ENCODE measurements around the gene ITM2C.

The ITM2C gene, protein sequence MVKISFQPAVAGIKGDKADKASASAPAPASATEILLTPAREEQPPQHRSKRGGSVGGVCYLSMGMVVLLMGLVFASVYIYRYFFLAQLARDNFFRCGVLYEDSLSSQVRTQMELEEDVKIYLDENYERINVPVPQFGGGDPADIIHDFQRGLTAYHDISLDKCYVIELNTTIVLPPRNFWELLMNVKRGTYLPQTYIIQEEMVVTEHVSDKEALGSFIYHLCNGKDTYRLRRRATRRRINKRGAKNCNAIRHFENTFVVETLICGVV

DNA sequence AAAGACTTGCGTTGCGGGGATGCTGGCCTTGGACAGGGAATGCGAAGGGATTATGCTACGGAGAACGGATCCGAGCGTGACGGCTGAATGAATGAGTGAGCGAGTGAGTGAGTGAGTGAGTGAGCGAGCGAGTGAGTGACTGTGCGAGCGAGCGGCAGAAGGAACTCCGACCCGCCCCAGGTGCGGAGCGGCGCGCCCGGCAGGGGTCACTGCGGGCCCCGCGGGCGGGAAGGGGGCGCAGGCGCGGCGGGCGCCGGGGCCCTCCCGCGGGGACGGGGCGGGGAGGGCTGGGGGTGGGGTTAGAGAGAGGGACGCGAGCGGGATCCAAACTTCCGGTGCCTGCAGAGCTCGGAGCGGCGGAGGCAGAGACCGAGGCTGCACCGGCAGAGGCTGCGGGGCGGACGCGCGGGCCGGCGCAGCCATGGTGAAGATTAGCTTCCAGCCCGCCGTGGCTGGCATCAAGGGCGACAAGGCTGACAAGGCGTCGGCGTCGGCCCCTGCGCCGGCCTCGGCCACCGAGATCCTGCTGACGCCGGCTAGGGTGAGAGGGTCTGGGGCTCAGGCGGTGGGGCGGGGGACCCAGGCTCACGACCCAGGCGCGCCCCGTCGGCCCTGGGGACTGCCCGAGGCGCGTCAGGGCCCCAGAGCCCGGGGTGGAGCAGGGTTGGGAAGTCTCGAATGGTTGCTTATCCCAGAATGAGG is at the start of gene ITM2C:
TSS of gene ITM2C (plus strand) at position 338 of the 702 bp plus-strand sequence. CDS start at position 422, 84 bp downstream.
- no peaks in the 10 kb centered on the region for H3K9me3 Mint-ChIP-seq
- DNase-seq (ENCODE audit: low spot score in 2 of 2) (peak in 1 of 2 donors; percentile 52), ATAC-seq (replicated peaks; ENCODE audit: extremely low read depth, poor library complexity, severe bottlenecking) (peak; percentile 56)
- peak within 1 kb of the TSS; percentile 81 for H3K4me3 Mint-ChIP-seq
- H3K27me3 Mint-ChIP-seq = peaks cover 21% of the 10 kb centered on the region
- H3K36me3 Mint-ChIP-seq (ENCODE audit: insufficient read depth) = peaks cover 6% of the 10 kb centered on the region
- peaks cover 56% of the 10 kb centered on the region for H3K4me1 Mint-ChIP-seq
- H3K27ac Mint-ChIP-seq (ENCODE audit: low read depth) = peak within 1 kb of the TSS; percentile 91

DNA sequence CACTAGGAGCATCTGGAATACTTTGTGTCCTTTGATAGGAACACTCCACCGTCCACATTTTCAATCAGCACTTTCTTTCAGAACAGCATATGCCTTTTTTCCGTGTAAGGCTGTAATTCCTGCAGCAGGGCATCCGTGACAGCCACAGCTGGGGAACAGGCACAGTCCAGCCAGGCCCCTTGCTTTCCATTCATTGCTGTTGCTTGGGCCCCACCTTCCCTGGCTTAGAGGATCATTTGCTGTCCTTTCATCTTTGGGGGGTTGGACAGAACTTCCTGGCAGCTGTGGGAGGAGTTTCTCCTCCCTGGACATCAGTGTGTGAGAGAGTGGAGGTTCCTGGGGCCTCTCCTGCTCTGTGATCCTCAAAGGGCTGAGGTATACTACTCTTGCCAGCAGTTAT is 49.7 kb upstream of the ITM2C start:
- Mint-ChIP-seq H3K27ac (ENCODE audit: low read depth) (peak overlapping the region; percentile 16), H3K36me3 (ENCODE audit: insufficient read depth) (peaks cover 54% of the 10 kb centered on the region), H3K27me3 (no peaks in the 10 kb centered on the region), H3K4me3 (no peak overlapping the region), H3K4me1 (peaks cover 11% of the 10 kb centered on the region), H3K9me3 (no peaks in the 10 kb centered on the region)
- DNase-seq (ENCODE audit: low spot score in 2 of 2) (no peak), ATAC-seq (replicated peaks; ENCODE audit: extremely low read depth, poor library complexity, severe bottlenecking) (no peak)

DNA sequence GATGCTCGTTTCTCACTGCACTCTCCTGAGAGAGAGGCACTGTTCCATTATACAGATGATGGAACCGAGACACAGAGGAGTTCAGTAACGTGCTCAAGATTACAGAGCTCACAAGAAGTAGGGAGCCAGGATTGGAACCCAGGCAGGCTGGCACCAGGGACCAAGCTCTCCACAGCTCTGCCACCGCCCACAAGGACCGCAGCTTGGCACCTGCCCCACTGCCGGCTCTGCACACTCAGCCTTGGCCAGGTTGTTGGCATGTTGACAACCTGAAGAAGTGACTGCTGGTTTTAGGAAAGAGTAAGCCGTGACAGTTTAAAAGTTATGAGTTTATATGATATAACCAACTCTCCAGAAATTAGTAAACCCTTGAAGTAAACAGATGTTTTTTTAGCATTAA is 48.0 kb upstream of the ITM2C start:
- DNase-seq (ENCODE audit: low spot score in 2 of 2) (no peak), ATAC-seq (replicated peaks; ENCODE audit: extremely low read depth, poor library complexity, severe bottlenecking) (no peak)
- Mint-ChIP-seq H3K27me3 (no peaks in the 10 kb centered on the region), H3K4me3 (no peak overlapping the region), H3K9me3 (no peaks in the 10 kb centered on the region), H3K36me3 (ENCODE audit: insufficient read depth) (peaks cover 50% of the 10 kb centered on the region), H3K27ac (ENCODE audit: low read depth) (no peak overlapping the region), H3K4me1 (peaks cover 6% of the 10 kb centered on the region)

DNA sequence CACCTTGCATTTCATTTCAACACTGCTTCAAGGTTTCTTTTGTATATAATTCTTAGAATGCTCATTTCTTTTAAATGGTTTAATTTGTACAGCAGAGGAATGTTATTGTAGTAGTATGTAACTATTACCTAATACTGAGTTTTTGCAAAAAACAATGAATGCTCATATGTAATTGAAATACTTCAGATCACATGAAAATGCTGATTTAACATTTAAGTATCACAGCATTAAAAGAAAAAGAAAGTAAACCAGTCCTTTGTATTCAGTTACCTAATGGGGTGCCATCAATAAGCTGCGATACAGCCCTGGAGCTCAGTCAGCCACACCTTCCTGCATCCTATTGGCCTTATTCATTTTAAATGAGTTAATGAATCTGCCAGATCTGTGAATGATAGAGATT is 45.3 kb upstream of the ITM2C start:
- ATAC-seq (replicated peaks; ENCODE audit: extremely low read depth, poor library complexity, severe bottlenecking) (no peak), DNase-seq (ENCODE audit: low spot score in 2 of 2) (no peak)
- Mint-ChIP-seq H3K4me3 (no peak overlapping the region), H3K27ac (ENCODE audit: low read depth) (no peak overlapping the region), H3K36me3 (ENCODE audit: insufficient read depth) (peaks cover 34% of the 10 kb centered on the region), H3K27me3 (peaks cover 3% of the 10 kb centered on the region), H3K9me3 (no peaks in the 10 kb centered on the region), H3K4me1 (peaks cover 3% of the 10 kb centered on the region)

DNA sequence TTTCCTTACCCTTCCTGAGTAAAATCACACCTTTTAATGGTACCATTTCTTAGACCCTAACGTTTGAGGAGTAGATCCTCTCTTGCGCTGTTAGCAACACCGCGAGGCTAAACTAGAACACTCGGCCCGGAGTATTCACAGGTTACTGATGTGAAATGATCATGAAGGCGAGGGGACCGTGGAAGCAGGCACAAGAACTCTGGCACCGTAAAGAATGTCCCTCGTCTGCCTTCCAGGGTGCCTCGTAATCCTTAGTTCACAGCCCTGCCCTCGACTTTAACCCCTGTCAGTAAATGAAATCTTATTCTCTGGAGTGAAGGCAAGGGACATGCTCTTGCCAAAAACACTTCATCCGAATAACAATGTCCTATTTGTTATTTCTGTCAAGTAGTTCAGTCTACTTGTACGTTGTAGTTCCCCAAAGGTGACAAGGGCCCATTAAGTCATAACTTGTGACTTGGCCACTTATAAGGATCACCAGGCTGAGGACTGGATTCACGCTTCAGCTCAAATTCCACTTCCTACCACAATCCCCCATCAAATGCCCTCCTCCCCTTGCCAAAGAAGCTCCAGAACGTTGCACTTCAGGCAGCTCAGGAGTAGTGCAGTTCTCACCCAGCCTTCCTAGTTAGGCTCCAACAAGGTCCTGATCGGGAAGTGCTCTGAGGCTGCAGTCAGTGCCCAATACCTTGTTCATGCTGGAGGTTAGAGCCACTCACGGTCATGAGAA is 43.3 kb upstream of the ITM2C start:
- no peak for DNase-seq (ENCODE audit: low spot score in 2 of 2)
- H3K9me3 Mint-ChIP-seq = no peaks in the 10 kb centered on the region
- no peak overlapping the region for H3K27ac Mint-ChIP-seq (ENCODE audit: low read depth)
- peaks cover 23% of the 10 kb centered on the region for H3K36me3 Mint-ChIP-seq (ENCODE audit: insufficient read depth)
- H3K27me3 Mint-ChIP-seq = peaks cover 23% of the 10 kb centered on the region
- no peak overlapping the region for H3K4me3 Mint-ChIP-seq
- H3K4me1 Mint-ChIP-seq = peaks cover 7% of the 10 kb centered on the region
- ATAC-seq (replicated peaks; ENCODE audit: extremely low read depth, poor library complexity, severe bottlenecking) = no peak

DNA sequence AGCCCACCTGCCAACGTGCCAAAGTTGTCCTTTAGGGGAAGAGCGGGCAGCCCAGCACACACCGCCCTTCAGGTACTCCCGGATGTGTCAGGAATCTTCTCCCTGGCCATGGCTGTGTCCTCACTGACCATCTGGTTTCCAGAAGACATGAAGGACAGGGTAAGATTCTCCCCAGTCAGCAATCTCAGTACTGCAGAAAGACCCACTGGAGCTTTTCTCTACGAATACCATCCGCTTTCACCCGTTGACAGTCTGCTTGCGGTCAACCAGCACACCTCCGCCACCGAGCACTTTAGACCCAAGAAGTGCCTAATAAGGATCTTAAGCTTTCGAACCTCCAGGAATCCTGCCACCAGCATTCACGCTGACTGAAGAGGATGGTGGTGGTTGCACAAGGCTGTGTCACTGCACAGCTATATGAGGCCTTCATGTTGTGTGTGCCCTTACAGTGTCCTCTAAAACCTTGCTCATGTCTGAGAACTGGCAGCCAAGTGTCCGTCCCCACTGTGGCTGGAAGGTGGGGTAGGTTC is 42.7 kb upstream of the ITM2C start:
- DNase-seq (ENCODE audit: low spot score in 2 of 2) (no peak), ATAC-seq (replicated peaks; ENCODE audit: extremely low read depth, poor library complexity, severe bottlenecking) (no peak)
- H3K9me3 Mint-ChIP-seq = no peaks in the 10 kb centered on the region
- no peak overlapping the region for H3K4me3 Mint-ChIP-seq
- H3K4me1 Mint-ChIP-seq = peaks cover 7% of the 10 kb centered on the region
- peaks cover 20% of the 10 kb centered on the region for H3K36me3 Mint-ChIP-seq (ENCODE audit: insufficient read depth)
- H3K27me3 Mint-ChIP-seq = peaks cover 29% of the 10 kb centered on the region
- H3K27ac Mint-ChIP-seq (ENCODE audit: low read depth) = no peak overlapping the region

DNA sequence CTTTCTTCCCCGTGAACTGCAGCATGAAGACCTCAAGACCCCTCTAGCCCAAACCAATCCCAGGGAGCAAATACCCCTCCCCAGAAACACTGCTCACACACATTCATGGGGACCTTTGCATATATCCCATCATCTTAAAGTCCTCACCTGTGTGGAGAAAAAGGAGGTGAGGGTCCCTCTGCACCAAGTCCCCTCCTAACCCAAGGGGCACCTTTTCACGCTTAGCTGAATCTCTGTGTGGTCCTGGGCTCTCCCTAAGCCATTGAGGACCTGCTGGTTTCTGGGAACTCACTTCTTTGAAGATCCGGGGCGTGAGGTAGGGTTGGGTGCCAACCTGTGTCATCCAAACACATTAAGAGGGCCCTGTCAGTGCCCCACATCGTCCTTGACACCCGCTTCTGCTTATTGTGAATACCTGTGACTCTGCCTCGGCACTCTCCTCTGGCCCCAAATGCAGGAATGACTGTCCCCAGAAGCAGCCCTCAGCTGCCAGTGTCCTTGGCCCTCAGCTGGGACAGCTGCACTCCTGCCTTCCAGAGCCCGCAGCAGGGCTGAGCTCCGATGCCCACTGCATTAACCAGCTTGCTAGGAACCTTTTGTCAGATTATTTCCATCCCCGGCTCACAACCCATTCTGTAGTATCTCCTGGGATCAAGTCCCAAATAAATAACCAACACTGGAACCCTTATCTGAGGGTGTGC is 41.3 kb upstream of the ITM2C start:
- H3K27me3 Mint-ChIP-seq = peaks cover 38% of the 10 kb centered on the region
- H3K27ac Mint-ChIP-seq (ENCODE audit: low read depth) = no peak overlapping the region
- H3K9me3 Mint-ChIP-seq = no peaks in the 10 kb centered on the region
- DNase-seq (ENCODE audit: low spot score in 2 of 2) (no peak), ATAC-seq (replicated peaks; ENCODE audit: extremely low read depth, poor library complexity, severe bottlenecking) (no peak)
- H3K36me3 Mint-ChIP-seq (ENCODE audit: insufficient read depth) = peaks cover 15% of the 10 kb centered on the region
- H3K4me1 Mint-ChIP-seq = peaks cover 7% of the 10 kb centered on the region
- no peak overlapping the region for H3K4me3 Mint-ChIP-seq

DNA sequence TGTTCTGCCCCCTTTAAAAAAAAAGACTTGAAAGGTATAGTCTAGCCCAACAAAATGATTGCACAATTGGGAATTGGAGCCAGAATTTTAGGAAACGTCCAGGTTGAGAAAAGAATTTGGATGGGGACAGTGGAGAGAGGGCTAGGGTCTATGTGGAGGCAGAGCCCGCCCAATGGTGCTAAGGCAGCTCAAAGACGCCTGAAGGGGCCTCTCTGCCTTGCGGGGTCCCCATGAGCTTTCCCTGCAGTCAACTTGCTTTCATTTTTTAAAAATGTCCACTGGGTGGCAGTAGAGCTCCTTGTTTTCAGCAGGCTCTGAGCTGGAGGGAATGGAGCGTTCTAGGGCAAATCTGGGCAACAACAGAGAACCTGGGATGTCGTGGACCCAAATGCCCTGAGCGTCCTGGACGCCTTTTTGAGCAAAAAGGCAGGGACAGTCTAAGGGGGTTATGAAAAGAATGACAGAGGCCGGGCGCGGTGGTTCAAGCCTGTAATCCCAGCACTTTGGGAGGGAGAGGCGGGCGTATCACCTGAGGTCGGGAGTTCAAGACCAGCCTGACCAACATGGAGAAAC is 40.2 kb upstream of the ITM2C start:
- no peak overlapping the region for H3K27ac Mint-ChIP-seq (ENCODE audit: low read depth)
- H3K4me3 Mint-ChIP-seq = no peak overlapping the region
- ATAC-seq (replicated peaks; ENCODE audit: extremely low read depth, poor library complexity, severe bottlenecking) = peak; percentile 80
- peaks cover 46% of the 10 kb centered on the region for H3K27me3 Mint-ChIP-seq
- DNase-seq (ENCODE audit: low spot score in 2 of 2) = peak; percentile 25 to 51
- H3K4me1 Mint-ChIP-seq = peaks cover 7% of the 10 kb centered on the region
- H3K9me3 Mint-ChIP-seq = no peaks in the 10 kb centered on the region
- H3K36me3 Mint-ChIP-seq (ENCODE audit: insufficient read depth) = peaks cover 10% of the 10 kb centered on the region

DNA sequence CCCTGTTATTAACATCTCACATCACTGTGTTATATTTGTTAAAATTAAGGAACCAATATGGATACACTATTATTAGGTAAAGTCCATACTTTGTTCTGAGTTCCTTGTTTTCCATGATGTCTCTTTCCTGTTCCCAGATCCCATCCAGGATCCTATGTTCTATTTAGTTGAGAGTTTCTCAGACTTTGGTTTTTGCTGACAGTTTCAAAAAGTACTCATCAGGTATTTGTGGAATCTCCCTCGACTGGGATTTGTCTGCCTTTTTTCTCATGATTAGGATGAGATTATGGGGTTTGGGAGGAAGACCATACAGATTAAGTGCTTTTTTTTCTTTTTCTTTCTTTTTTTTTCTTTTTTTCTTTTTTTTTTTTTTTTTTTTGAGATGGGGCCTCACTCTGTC is 39.4 kb upstream of the ITM2C start:
- peaks cover 54% of the 10 kb centered on the region for H3K27me3 Mint-ChIP-seq

DNA sequence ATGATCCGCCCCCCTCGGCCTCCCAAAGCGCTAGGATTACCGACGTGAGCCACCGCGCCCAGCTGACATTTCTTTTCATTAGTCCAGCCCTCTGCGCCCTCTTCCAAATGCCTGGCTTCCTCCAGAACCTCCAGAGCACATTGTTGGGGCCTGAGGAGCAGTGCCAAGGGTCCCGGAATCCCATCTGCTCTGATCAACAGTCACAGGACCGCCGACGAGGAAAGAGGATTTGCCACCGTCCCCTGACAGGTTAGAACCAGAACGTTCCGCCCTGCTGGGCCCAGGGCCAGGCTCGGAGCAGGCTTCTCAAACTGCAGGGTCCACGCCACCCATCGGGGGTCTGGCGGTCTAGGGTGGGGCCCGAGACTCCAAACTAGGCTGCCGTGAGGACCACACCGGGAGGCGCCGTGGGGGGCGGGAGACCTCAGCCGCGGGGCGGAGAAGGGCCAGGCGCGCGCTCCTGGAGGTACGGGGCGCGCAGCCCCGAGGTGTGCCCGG is 36.9 kb upstream of the ITM2C start:
- no peak for ATAC-seq (replicated peaks; ENCODE audit: extremely low read depth, poor library complexity, severe bottlenecking)

More for the DNA sequence above, 39.4 kb upstream of the ITM2C start:
- ATAC-seq (replicated peaks; ENCODE audit: extremely low read depth, poor library complexity, severe bottlenecking) (no peak), DNase-seq (ENCODE audit: low spot score in 2 of 2) (no peak)
- no peak overlapping the region for H3K27ac Mint-ChIP-seq (ENCODE audit: low read depth)
- peaks cover 7% of the 10 kb centered on the region for H3K4me1 Mint-ChIP-seq
- no peaks in the 10 kb centered on the region for H3K9me3 Mint-ChIP-seq
- peaks cover 9% of the 10 kb centered on the region for H3K36me3 Mint-ChIP-seq (ENCODE audit: insufficient read depth)
- no peak overlapping the region for H3K4me3 Mint-ChIP-seq

DNA sequence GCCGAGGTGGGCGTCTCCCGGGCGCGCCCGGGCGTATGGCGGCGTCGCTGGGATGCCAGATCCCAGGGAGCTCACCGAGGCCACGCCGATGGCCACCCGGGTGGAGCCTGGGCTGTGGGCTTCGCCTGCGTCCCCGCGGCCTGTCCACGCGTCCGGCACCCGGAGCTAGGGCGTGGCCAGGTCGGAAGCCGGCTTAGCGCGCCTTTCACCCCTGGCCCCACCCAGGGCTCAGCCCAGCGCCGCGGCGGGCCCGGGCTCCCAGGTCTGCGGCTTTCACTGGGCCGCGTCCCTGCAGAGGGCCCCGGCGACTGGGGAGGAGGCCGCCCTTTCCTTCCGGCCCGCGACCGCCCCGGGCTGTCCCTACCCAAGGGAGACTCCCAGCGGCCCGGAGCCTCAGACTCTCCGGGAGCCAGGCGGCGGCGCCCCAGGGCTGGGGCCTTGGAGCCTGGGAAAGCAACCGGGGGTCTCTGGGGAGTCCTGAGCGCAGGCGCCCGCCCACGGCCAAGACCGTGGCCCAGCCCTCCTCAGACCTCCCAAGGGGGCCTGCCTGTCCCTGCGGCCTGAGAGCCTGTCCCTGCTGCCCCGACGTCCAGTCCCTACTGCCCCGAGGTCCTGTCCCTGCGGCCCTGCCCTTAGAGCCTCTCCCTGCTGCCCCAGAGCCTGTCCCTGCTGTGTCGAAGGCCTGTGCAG is 36.3 kb upstream of the ITM2C start:
- Mint-ChIP-seq H3K27ac (ENCODE audit: low read depth) (no peak overlapping the region), H3K36me3 (ENCODE audit: insufficient read depth) (peaks cover 5% of the 10 kb centered on the region), H3K9me3 (no peaks in the 10 kb centered on the region), H3K27me3 (peaks cover 75% of the 10 kb centered on the region), H3K4me3 (peak overlapping the region; percentile 23), H3K4me1 (peaks cover 7% of the 10 kb centered on the region)
- ATAC-seq (replicated peaks; ENCODE audit: extremely low read depth, poor library complexity, severe bottlenecking) (peak; percentile 34), DNase-seq (ENCODE audit: low spot score in 2 of 2) (no peak)

More for the DNA sequence above, 36.9 kb upstream of the ITM2C start:
- H3K27ac Mint-ChIP-seq (ENCODE audit: low read depth) = no peak overlapping the region
- H3K27me3 Mint-ChIP-seq = peaks cover 75% of the 10 kb centered on the region
- DNase-seq (ENCODE audit: low spot score in 2 of 2) = no peak
- peak overlapping the region; percentile 13 for H3K4me3 Mint-ChIP-seq
- H3K9me3 Mint-ChIP-seq = no peaks in the 10 kb centered on the region
- H3K4me1 Mint-ChIP-seq = peaks cover 7% of the 10 kb centered on the region
- H3K36me3 Mint-ChIP-seq (ENCODE audit: insufficient read depth) = peaks cover 3% of the 10 kb centered on the region
